Left colon (tissue), 2 donors: ENCODE measurements around the gene CCDC179. TPM values are rescaled to one million over a fixed set of nuclear protein-coding genes. Genes with fewer than 3 reads are reported as not detected.
A peak's percentile ranks its signal among the peaks of the same experiment; 100 is the strongest.

Source experiments
- ATAC-seq: fragments of 200-7000 bp; cut with Tn5 transposase; one replicate; pipeline ENCODE4 v1.9.1; 2020; ENCODE audit warnings: mild to moderate bottlenecking, moderate library complexity
- DNase-seq, 2 donors: peaks; one replicate each; pipeline ENCODE4 v3.0.0-alpha.2; 2020
- intact Hi-C, 2 donors: fragments of 100-400 bp; cut with DNase I in 1 of 2; cut with micrococcal nuclease in 1 of 2; formaldehyde crosslinking; loops; one replicate each; pipeline versions ENCODE4 v1.11.2 to v1.14.0; 2022; cut with DNase I, micrococcal nuclease
- long read RNA-seq: library from polyadenylated mRNA; unstranded; transcript quantifications from one replicate; pipeline ENCODE4 v2.0.0, GENCODE V29; 2021
- total RNA-seq, 2 donors: library from RNA; stranded (reverse); fragmentation: NEBNext Ultra II Directional; extraction: Animal tissue kit (Norgen Biotek cat#: 25700); gene quantifications; one replicate each; pipeline ENCODE4 v1.2.1, GENCODE V29; 2021
- donor health status: DM: no; HTN: no; CAD: no.
- donor health status: DM: yes; HTN: yes; CAD: no.

The CCDC179 gene
- not detected for total RNA-seq
- long read RNA-seq: 0 reads

- DNase-seq (no peak), ATAC-seq (no peak)
- intact Hi-C loops: no loop called here
These were observed at the start of gene CCDC179 for GRCh38 chr11:22860241-22860640. TSS of gene CCDC179 (minus strand) at chr11:22860474. CDS start at chr11:22860421, 53 bp downstream.

GRCh38 chr11:22903782-22904181, 43.5 kb upstream of the CCDC179 start:
- DNase-seq (no peak), ATAC-seq (no peak)
- intact Hi-C loops: no loop called here

GRCh38 chr11:22901603-22902002, 41.3 kb upstream of the CCDC179 start:
- ATAC-seq: no peak
- no peak for DNase-seq

DNA sequence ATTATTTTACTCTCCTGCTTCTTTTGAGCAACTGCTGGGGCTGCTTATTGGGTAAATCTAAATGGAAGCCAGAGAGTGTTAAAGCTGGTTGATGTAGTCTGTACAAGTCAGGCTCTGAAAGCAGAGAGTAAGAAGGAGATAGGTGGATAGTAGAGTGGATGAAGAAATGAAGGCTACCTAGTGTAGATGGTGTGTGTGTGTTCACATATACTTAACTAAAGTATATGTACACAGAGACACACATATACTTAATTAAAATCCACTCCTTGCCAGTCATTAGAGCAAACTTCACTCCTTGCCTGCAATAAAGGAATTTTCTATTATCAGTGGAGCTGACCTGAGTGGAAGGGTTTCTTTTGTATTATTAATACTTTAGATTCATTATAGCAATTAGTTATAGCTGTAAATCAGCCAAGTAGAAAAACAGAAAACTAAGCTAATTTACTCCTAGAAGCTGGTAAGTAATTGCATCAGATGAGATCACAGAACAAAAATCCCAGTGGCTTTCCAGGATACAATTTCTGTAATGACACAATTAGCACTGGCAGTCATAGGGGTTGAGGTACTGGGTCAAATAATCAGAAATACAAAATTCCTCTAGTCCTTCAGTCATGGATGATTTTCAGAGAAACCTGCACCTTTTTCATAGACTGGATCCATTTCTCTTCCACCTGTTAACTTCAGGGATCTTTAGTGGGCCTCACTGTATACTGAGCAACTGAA, 40.7 kb upstream of the CCDC179 start:
- ATAC-seq: no peak
- DNase-seq: no peak
- intact Hi-C loops: no loop called here

More at GRCh38 chr11:22901603-22902002, 41.3 kb upstream of the CCDC179 start:
- intact Hi-C loops: no loop called here

GRCh38 chr11:22898036-22898435, 37.8 kb upstream of the CCDC179 start:
- ATAC-seq (no peak), DNase-seq (no peak)
- intact Hi-C loops: no loop called here

- intact Hi-C loops: no loop called here
- ATAC-seq (no peak), DNase-seq (no peak)
These were observed 30.0 kb upstream of the CCDC179 start for GRCh38 chr11:22890227-22890626.

GRCh38 chr11:22884217-22884616, 23.9 kb upstream of the CCDC179 start:
- ATAC-seq: no peak
- intact Hi-C loops: no loop called here
- no peak for DNase-seq

GRCh38 chr11:22879630-22880029, 19.4 kb upstream of the CCDC179 start:
- intact Hi-C loops: no loop called here
- no peak for ATAC-seq

GRCh38 chr11:22878604-22879003, 18.3 kb upstream of the CCDC179 start:
- DNase-seq: no peak
- ATAC-seq: no peak
- intact Hi-C loops: no loop called here

More at GRCh38 chr11:22879630-22880029, 19.4 kb upstream of the CCDC179 start:
- no peak for DNase-seq

DNA sequence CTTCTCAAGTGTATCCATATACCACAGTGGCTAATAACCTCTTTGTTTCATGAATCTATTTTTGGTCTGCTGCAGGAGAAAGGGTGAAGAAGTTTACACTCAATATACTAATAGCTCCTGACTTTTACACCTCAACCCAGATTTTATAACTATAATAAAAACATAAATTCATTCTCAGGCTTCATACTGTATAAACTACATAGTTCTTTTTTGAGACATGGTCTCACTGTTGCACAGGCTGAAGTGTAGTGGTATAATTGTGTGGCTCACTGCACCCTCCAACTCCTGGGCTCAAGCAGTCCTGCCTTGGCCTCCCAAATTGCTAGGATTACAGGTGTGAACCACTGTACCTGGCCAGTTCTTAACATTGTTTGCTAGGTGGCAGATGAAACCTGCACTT, 17.8 kb upstream of the CCDC179 start:
- DNase-seq: peak in 1 of 2 donors; percentile 6
- peak; percentile 87 for ATAC-seq
- intact Hi-C loops: no loop called here

- intact Hi-C loops: no loop called here
- peak in 1 of 2 donors; percentile 82 for DNase-seq
- ATAC-seq: peak; percentile 77
These were observed 15.7 kb upstream of the CCDC179 start for GRCh38 chr11:22875869-22876473.

DNA sequence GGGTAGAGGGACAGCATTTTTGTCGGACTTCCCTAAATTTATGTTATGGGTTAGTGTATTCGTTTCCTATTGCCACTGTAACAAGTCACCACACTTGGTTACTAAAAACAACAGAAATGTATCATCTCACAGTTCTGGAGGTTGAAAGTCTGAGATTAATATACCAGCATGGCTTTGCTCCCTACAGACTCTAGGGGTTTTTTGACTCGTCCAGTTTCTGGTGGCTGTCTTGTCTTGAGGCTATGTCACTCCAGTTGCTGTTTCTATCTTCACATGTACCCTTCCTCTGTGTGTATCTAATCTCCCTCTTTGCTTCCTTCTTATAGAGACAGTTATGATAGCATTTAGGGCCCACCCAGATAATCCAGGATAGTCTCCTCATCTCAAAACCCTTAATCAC, 9.1 kb upstream of the CCDC179 start:
- DNase-seq: no peak
- no peak for ATAC-seq
- intact Hi-C loops: no loop called here

- DNase-seq (no peak), ATAC-seq (no peak)
- intact Hi-C loops: no loop called here
These were observed 518 bp downstream of the CCDC179 start for GRCh38 chr11:22859756-22860155.

DNA sequence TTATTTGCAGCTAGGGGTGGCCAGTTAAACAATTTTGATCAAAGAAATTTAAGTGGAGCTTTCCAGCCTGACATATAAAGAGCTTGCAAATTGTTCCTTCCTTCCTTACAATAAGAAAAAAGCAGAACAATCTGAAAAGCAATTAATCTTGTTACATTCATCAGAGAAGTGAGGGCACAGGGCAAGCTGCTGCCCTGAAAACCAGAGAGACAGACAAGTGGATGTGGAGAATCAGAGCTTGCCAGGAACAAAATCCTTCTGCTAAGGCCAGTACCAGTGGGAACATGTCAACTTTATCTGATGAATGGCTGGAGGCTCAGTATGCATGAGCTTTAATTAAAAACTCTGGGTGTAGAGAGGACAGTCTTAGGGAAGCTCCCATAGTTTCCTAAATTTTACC, 8.8 kb downstream of the CCDC179 start:
- intact Hi-C loops: no loop called here
- ATAC-seq (no peak), DNase-seq (no peak)

DNA sequence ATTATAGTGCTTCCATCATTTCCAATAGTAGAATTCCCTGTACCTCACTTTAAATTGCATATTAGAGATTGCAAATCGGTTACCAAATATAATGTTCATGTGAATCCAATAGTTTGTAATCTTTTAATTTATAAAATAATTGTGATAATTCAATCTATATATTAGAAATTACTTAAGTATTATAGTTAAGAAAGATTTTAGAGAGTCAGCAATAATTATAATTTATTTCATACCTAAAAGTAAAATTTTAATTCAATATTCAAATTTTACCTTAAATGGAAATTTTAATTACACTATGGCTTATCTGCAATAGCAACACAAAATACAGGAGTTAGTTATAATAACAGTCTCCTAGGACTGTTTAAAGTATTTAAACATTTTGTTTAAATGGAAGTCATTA, 13.5 kb downstream of the CCDC179 start:
- intact Hi-C loops: no loop called here
- no peak for ATAC-seq
- DNase-seq: no peak

DNA sequence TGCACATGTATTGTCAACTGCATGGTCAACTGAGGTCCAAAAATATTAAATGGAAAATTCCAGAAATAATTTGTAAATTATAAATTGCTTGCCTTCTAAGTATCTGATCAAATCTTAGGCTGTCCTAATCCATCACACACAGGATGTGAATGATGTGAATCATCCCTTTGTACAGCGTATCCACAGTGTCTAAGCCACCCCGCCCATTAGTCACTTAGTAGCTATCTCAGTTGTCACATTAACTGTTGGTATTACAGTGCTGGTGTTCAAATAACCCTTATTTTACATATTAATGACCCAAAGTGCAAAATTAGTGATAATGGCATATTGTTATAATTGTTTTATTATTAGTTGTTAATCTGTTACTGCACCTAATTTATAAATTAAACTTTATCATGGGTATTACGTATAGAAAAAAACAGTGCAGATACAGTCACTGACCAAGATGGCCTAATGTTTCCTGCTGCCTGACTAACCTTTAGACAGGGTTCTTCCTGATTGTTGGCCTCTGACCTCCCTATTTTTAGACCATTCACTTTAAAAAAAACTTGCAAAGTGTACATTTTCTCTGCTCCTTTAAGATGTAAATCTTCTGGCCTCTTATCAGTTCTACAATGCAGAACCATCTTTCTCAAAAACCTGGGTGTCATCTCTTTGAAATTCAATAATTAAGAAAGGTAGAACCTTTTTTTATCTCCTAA, 27.8 kb downstream of the CCDC179 start:
- intact Hi-C loops: no loop called here
- ATAC-seq: no peak
- DNase-seq: no peak

- intact Hi-C loops: no loop called here
- no peak for ATAC-seq
- no peak for DNase-seq
These were observed 30.2 kb downstream of the CCDC179 start for GRCh38 chr11:22830082-22830414.

GRCh38 chr11:22829231-22830081, 30.8 kb downstream of the CCDC179 start, which contains the start of gene SVIP:
TSS of gene SVIP (minus strand) at chr11:22829801. CDS start at chr11:22829748, 53 bp downstream.
- DNase-seq (peak; percentile 96 to 99), ATAC-seq (peak; percentile 95)
- intact Hi-C loops: no loop called here

DNA sequence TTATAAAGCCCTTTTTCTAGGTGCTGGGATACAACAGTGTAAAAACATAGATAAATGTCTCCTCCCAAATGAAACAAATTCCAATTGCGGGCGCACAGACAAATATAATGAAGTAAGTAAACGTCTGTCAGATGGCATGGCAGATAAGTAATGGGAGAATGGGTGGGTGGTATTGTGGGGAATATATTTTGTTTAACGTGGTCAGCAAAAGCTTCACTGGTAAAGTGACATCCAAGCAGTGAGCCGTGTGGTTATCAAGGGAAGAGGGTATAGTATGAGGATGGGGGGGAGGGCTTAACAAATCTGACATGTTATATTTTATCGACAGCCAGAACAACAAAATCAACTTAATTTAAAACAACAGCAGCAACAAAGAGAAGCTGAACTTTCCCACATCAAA, 31.9 kb downstream of the CCDC179 start:
- DNase-seq (no peak), ATAC-seq (no peak)
- intact Hi-C loops: no loop called here
